Measurements from ENCODE around the gene PNKD.

DNA sequence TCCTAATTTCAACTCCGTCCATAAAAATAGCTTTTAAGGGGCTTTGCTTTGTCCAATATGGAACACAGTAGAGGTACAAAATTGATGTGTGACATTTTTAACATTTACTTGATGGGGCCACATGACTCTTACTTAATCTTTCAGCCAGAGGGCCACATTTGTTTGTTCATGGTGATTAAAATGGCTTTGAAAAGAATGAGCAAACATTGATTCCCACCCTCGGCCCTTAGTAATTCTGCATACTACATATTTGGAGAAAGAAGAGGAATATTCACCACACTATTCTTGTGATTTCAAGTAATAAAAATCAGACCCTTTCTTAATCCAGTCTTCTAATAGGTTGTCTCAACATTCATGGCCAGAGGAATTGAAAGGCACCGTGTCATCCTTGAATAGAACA, 35.8 kb upstream of the PNKD start:
- no peak for TF ChIP-seq GABPA (IDR thresholded peaks at IDR 0.05; ENCODE audit: low read depth)
- TF ChIP-seq CTCF (IDR thresholded peaks at IDR 0.05; ENCODE audit: insufficient read depth, low read length): no peak
- no peak for TF ChIP-seq REST (IDR thresholded peaks at IDR 0.05; ENCODE audit: insufficient replicate concordance, low read depth)
- no peak for TF ChIP-seq POLR2AphosphoS5 (IDR thresholded peaks at IDR 0.05; ENCODE audit: low read depth)
